Neuron (in vitro differentiated cells): ENCODE data around the gene PTGIR.
"Not testable (repeated sequence)": the region's sequence is repeated elsewhere in the genome, so short reads cannot be mapped to it uniquely, and the experiment has no call there.

Source experiments
- H2AFZ ChIP-seq: one replicate; pipeline ENCODE4 v1.6.1; 2013; ENCODE audit warnings: low read depth, mild to moderate bottlenecking, inconsistent platforms, low read length, moderate library complexity
- H3K27me3 ChIP-seq: one replicate; pipeline ENCODE4 v1.6.1; 2013; ENCODE audit warnings: low read length; ENCODE audit not compliant: insufficient read depth
- H3K36me3 ChIP-seq: one replicate; pipeline ENCODE4 v1.6.1; 2013; ENCODE audit warnings: low read length; ENCODE audit not compliant: insufficient read depth
- H3K4me1 ChIP-seq: one replicate; pipeline ENCODE4 v1.6.1; 2013; ENCODE audit warnings: low read length; ENCODE audit not compliant: insufficient read depth
- H3K4me3 ChIP-seq: 2 replicates; pipeline ENCODE4 v1.5.1; 2013; ENCODE audit warnings: mild to moderate bottlenecking, low read length, moderate library complexity
- H3K9me3 ChIP-seq: one replicate; pipeline ENCODE4 v1.6.1; 2013; ENCODE audit warnings: low read length

Gene PTGIR

GRCh38 chr19:46631481-46631880, 6.6 kb upstream of the PTGIR start:
- Histone ChIP-seq H3K27me3 (peaks cover 25% of the 10 kb centered on the region), H3K4me3 (no peak overlapping the region), H3K4me1 (peaks cover 31% of the 10 kb centered on the region), H3K36me3 (no peaks in the 10 kb centered on the region), H3K9me3 (no peaks in the 10 kb centered on the region), H2AFZ (no peak overlapping the region)

GRCh38 chr19:46630586-46631205, 5.8 kb upstream of the PTGIR start:
- H2AFZ ChIP-seq: no peak overlapping the region
- H3K9me3 ChIP-seq: no peaks in the 10 kb centered on the region
- no peak overlapping the region for H3K4me3 ChIP-seq
- no peaks in the 10 kb centered on the region for H3K36me3 ChIP-seq
- peaks cover 20% of the 10 kb centered on the region for H3K27me3 ChIP-seq
- H3K4me1 ChIP-seq: peaks cover 26% of the 10 kb centered on the region

GRCh38 chr19:46629546-46630025, 4.7 kb upstream of the PTGIR start:
- Histone ChIP-seq H3K4me1 (peaks cover 20% of the 10 kb centered on the region), H3K36me3 (no peaks in the 10 kb centered on the region), H3K4me3 (no peak overlapping the region), H3K9me3 (no peaks in the 10 kb centered on the region), H2AFZ (no peak overlapping the region), H3K27me3 (peaks cover 14% of the 10 kb centered on the region)

GRCh38 chr19:46628970-46629369, 4.1 kb upstream of the PTGIR start:
- not testable (repeated sequence) for H3K36me3 ChIP-seq

GRCh38 chr19:46626446-46626845, 1.6 kb upstream of the PTGIR start:
- Histone ChIP-seq H2AFZ (no peak overlapping the region), H3K27me3 (peaks cover 3% of the 10 kb centered on the region), H3K36me3 (no peaks in the 10 kb centered on the region), H3K4me3 (no peak overlapping the region), H3K4me1 (peaks cover 13% of the 10 kb centered on the region), H3K9me3 (no peaks in the 10 kb centered on the region)

More at GRCh38 chr19:46628970-46629369, 4.1 kb upstream of the PTGIR start:
- H2AFZ ChIP-seq, H3K9me3 ChIP-seq, H3K4me3 ChIP-seq: not testable (repeated sequence)
- peaks cover 12% of the 10 kb centered on the region for H3K27me3 ChIP-seq
- peaks cover 18% of the 10 kb centered on the region for H3K4me1 ChIP-seq

GRCh38 chr19:46625731-46626130, 842 bp upstream of the PTGIR start:
- no peak overlapping the region for H2AFZ ChIP-seq
- H3K36me3 ChIP-seq: no peaks in the 10 kb centered on the region
- H3K9me3 ChIP-seq: no peaks in the 10 kb centered on the region
- no peak overlapping the region for H3K4me3 ChIP-seq
- H3K27me3 ChIP-seq: peaks cover 3% of the 10 kb centered on the region
- peaks cover 13% of the 10 kb centered on the region for H3K4me1 ChIP-seq

- H2AFZ ChIP-seq: no peak overlapping the region
- no peaks in the 10 kb centered on the region for H3K9me3 ChIP-seq
- H3K27me3 ChIP-seq: peaks cover 3% of the 10 kb centered on the region
- H3K36me3 ChIP-seq: no peaks in the 10 kb centered on the region
- no peak overlapping the region for H3K4me3 ChIP-seq
- H3K4me1 ChIP-seq: peaks cover 14% of the 10 kb centered on the region
Measured at GRCh38 chr19:46623915-46624502, 880 bp downstream of the PTGIR start.

- Histone ChIP-seq H3K4me3 (no peak overlapping the region), H3K4me1 (peaks cover 14% of the 10 kb centered on the region), H3K27me3 (peaks cover 3% of the 10 kb centered on the region), H3K9me3 (no peaks in the 10 kb centered on the region), H3K36me3 (no peaks in the 10 kb centered on the region), H2AFZ (no peak overlapping the region)
Measured at GRCh38 chr19:46622118-46622446, 2.8 kb downstream of the PTGIR start.

- Histone ChIP-seq H3K9me3 (no peaks in the 10 kb centered on the region), H3K4me1 (peaks cover 16% of the 10 kb centered on the region)
Measured at GRCh38 chr19:46621191-46622117, 3.4 kb downstream of the PTGIR start.

GRCh38 chr19:46620716-46621115, 4.2 kb downstream of the PTGIR start:
- peaks cover 16% of the 10 kb centered on the region for H3K4me1 ChIP-seq
- no peaks in the 10 kb centered on the region for H3K36me3 ChIP-seq
- H3K27me3 ChIP-seq: peaks cover 2% of the 10 kb centered on the region
- H3K9me3 ChIP-seq: no peaks in the 10 kb centered on the region
- peak overlapping the region; percentile 30 for H2AFZ ChIP-seq
- H3K4me3 ChIP-seq: peak overlapping the region; percentile 11

More at GRCh38 chr19:46621191-46622117, 3.4 kb downstream of the PTGIR start:
- Histone ChIP-seq H3K4me3 (peak overlapping the region; percentile 11), H3K36me3 (no peaks in the 10 kb centered on the region), H3K27me3 (peaks cover 3% of the 10 kb centered on the region), H2AFZ (peak overlapping the region; percentile 30)

- H2AFZ ChIP-seq: no peak overlapping the region
- no peaks in the 10 kb centered on the region for H3K27me3 ChIP-seq
- peaks cover 16% of the 10 kb centered on the region for H3K4me1 ChIP-seq
Measured at GRCh38 chr19:46620267-46620666, 4.6 kb downstream of the PTGIR start.

GRCh38 chr19:46618670-46619231, 6.1 kb downstream of the PTGIR start:
- peaks cover 16% of the 10 kb centered on the region for H3K4me1 ChIP-seq
- no peak overlapping the region for H2AFZ ChIP-seq
- H3K36me3 ChIP-seq: no peaks in the 10 kb centered on the region
- H3K4me3 ChIP-seq: no peak overlapping the region
- no peaks in the 10 kb centered on the region for H3K27me3 ChIP-seq
- H3K9me3 ChIP-seq: no peaks in the 10 kb centered on the region

More at GRCh38 chr19:46620267-46620666, 4.6 kb downstream of the PTGIR start:
- Histone ChIP-seq H3K4me3 (no peak overlapping the region), H3K36me3 (no peaks in the 10 kb centered on the region), H3K9me3 (no peaks in the 10 kb centered on the region)

GRCh38 chr19:46617601-46618000, 7.3 kb downstream of the PTGIR start:
- no peak overlapping the region for H2AFZ ChIP-seq
- H3K27me3 ChIP-seq: no peaks in the 10 kb centered on the region
- no peak overlapping the region for H3K4me3 ChIP-seq
- no peaks in the 10 kb centered on the region for H3K9me3 ChIP-seq
- no peaks in the 10 kb centered on the region for H3K36me3 ChIP-seq
- H3K4me1 ChIP-seq: peaks cover 16% of the 10 kb centered on the region
